Neural cell (in vitro differentiated cells): ENCODE measurements around the gene ATP9B. TPM values are rescaled to one million over a fixed set of nuclear protein-coding genes. Genes with fewer than 3 reads are reported as not detected.

ENCODE experiments used
- H2AFZ ChIP-seq: fragments of 200-600, 300-800 bp; sonication (generic), shearing (Covaris generic); 2 replicates; pipeline ENCODE4 v1.6.0; 2014; ENCODE audit warnings: low read depth, mild to moderate bottlenecking, antibody characterized with exemption, low read length, moderate library complexity
- H3F3A ChIP-seq: fragments of 200-600 bp; shearing (Covaris generic); 2 replicates; pipeline ENCODE4 v1.6.1; 2016; ENCODE audit warnings: mild to moderate bottlenecking, moderate library complexity, mixed read lengths, antibody characterized with exemption, low read length; ENCODE audit not compliant: insufficient read depth, poor library complexity, severe bottlenecking
- H3K27ac ChIP-seq: fragments of 200-600, 300-800 bp; sonication (generic), shearing (Covaris generic); 2 replicates; pipeline ENCODE4 v1.5.1; 2014; ENCODE audit warnings: mild to moderate bottlenecking, low read length, moderate library complexity
- H3K27me3 ChIP-seq: fragments of 300-800, 200-600 bp; sonication (generic), shearing (Covaris generic); 2 replicates; pipeline ENCODE4 v1.6.0; 2014; ENCODE audit warnings: mild to moderate bottlenecking, low read depth, low read length, moderate library complexity; ENCODE audit not compliant: insufficient read depth
- H3K36me3 ChIP-seq: fragments of 300-800, 200-600 bp; sonication (generic), shearing (Covaris generic); 2 replicates; pipeline ENCODE4 v1.5.1; 2014; ENCODE audit warnings: mild to moderate bottlenecking, antibody characterized with exemption, low read length, moderate library complexity; ENCODE audit not compliant: insufficient read depth
- H3K4me2 ChIP-seq: fragments of 300-800, 200-600 bp; sonication (generic), shearing (Covaris generic); 2 replicates; pipeline ENCODE4 v1.6.0; 2014; ENCODE audit warnings: mild to moderate bottlenecking, low read length
- H3K4me3 ChIP-seq: fragments of 300-800, 200-600 bp; sonication (generic), shearing (Covaris generic); 2 replicates; pipeline ENCODE4 v1.5.1; 2014; ENCODE audit warnings: mild to moderate bottlenecking, low read length, moderate library complexity
- H3K79me2 ChIP-seq: fragments of 200-600 bp; shearing (Covaris generic); replicated peaks from 2 replicates; pipeline ENCODE4 v1.6.0; 2014; ENCODE audit warnings: mild to moderate bottlenecking, low read length, moderate library complexity; ENCODE audit not compliant: insufficient read depth
- H3K9ac ChIP-seq: fragments of 300-800, 200-600 bp; sonication (generic), shearing (Covaris generic); 2 replicates; pipeline ENCODE4 v1.6.1; 2016; ENCODE audit warnings: mild to moderate bottlenecking, low read length, mixed read lengths
- H3K9me2 ChIP-seq: fragments of 200-600 bp; shearing (Covaris generic); 2 replicates; pipeline ENCODE4 v1.6.1; 2016; ENCODE audit warnings: mild to moderate bottlenecking, low read length, mixed read lengths; ENCODE audit not compliant: insufficient read depth
- H3K9me3 ChIP-seq: fragments of 200-600, 300-800 bp; sonication (generic), shearing (Covaris generic); 2 replicates; pipeline ENCODE4 v1.6.1; 2016; ENCODE audit warnings: mild to moderate bottlenecking, mixed run types, low read length, moderate library complexity, mixed read lengths
- H4K20me1 ChIP-seq: fragments of 200-600 bp; shearing (Covaris generic); 2 replicates; pipeline ENCODE4 v1.6.1; 2016; ENCODE audit warnings: mild to moderate bottlenecking, mixed run types; ENCODE audit not compliant: insufficient read depth
- CTCF ChIP-seq: fragments of 450-650 bp; IDR thresholded peaks from 2 replicates; pipeline ENCODE4 v1.5.1; 2014; ENCODE audit warnings: antibody characterized with exemption, mild to moderate bottlenecking, moderate library complexity; ENCODE audit not compliant: poor library complexity, severe bottlenecking
- EP300 ChIP-seq: fragments of 450-650 bp; conservative IDR thresholded peaks from 2 replicates; pipeline ENCODE4 v1.6.1; 2014; ENCODE audit warnings: antibody characterized with exemption, mild to moderate bottlenecking, moderate library complexity; ENCODE audit not compliant: poor library complexity, severe bottlenecking
- EZH2 ChIP-seq: fragments of 200-600, 300-800 bp; shearing (Covaris generic), sonication (generic); IDR thresholded peaks from 2 replicates; pipeline ENCODE4 v1.6.1; 2014; ENCODE audit warnings: antibody characterized with exemption, low read length, borderline replicate concordance, mild to moderate bottlenecking; ENCODE audit not compliant: insufficient read depth, poor library complexity, severe bottlenecking
- MXI1 ChIP-seq: fragments of 450-650 bp; conservative IDR thresholded peaks from 2 replicates; pipeline ENCODE4 v1.6.1; 2014; ENCODE audit warnings: antibody characterized with exemption, mild to moderate bottlenecking; ENCODE audit not compliant: poor library complexity, severe bottlenecking
- POLR2AphosphoS5 ChIP-seq: IDR thresholded peaks from 2 replicates; pipeline ENCODE4 v1.6.1; 2012
- RAD21 ChIP-seq: fragments of 450-650 bp; conservative IDR thresholded peaks from 2 replicates; pipeline ENCODE4 v1.6.1; 2014; ENCODE audit warnings: antibody characterized with exemption, mild to moderate bottlenecking, moderate library complexity
- REST ChIP-seq: IDR thresholded peaks from 2 replicates; pipeline ENCODE4 v1.6.1; 2012; ENCODE audit warnings: borderline replicate concordance
- SMC3 ChIP-seq: fragments of 450-650 bp; conservative IDR thresholded peaks from 2 replicates; pipeline ENCODE4 v1.6.1; 2014; ENCODE audit warnings: antibody characterized with exemption, mild to moderate bottlenecking, moderate library complexity; ENCODE audit not compliant: poor library complexity
- TAF1 ChIP-seq: IDR thresholded peaks from 2 replicates; pipeline ENCODE4 v1.6.1; 2012; ENCODE audit warnings: low read depth
- polyA plus RNA-seq: library from polyadenylated mRNA; depleted of rRNA; stranded (reverse); fragments of >200 nt; gene quantifications from 2 replicates; pipeline ENCODE4 v1.2.3, GENCODE V29; 2014

ATP9B gene
- polyA plus RNA-seq, 1 donor from 2014 or later = 15.4 TPM

GRCh38 chr18:79227621-79228020, 158.4 kb downstream of the ATP9B start:
- Histone ChIP-seq H3K4me3 (no peak overlapping the region), H3F3A (no peaks in the 10 kb centered on the region), H3K79me2 (no peaks in the 10 kb centered on the region), H3K9ac (no peak overlapping the region), H3K27me3 (no peaks in the 10 kb centered on the region), H3K27ac (no peak overlapping the region), H3K4me2 (no peak overlapping the region), H3K9me2 (no peaks in the 10 kb centered on the region), H2AFZ (no peak overlapping the region), H3K36me3 (no peaks in the 10 kb centered on the region), H3K9me3 (no peaks in the 10 kb centered on the region), H4K20me1 (no peaks in the 10 kb centered on the region)
- no peak for TF ChIP-seq TAF1
- no peak for TF ChIP-seq POLR2AphosphoS5
- no peak for TF ChIP-seq EP300
- no peak for TF ChIP-seq EZH2
- TF ChIP-seq CTCF = no peak
- no peak for TF ChIP-seq RAD21
- no peak for TF ChIP-seq SMC3
- TF ChIP-seq MXI1 = no peak
- TF ChIP-seq REST = no peak

GRCh38 chr18:79229431-79229830, 160.2 kb downstream of the ATP9B start:
- Histone ChIP-seq H3K36me3 (no peaks in the 10 kb centered on the region), H3K9me2 (no peaks in the 10 kb centered on the region), H3F3A (no peaks in the 10 kb centered on the region), H3K27ac (no peak overlapping the region), H2AFZ (no peak overlapping the region), H3K4me2 (no peak overlapping the region), H4K20me1 (no peaks in the 10 kb centered on the region), H3K9me3 (no peaks in the 10 kb centered on the region), H3K27me3 (no peaks in the 10 kb centered on the region), H3K4me3 (no peak overlapping the region), H3K9ac (no peak overlapping the region), H3K79me2 (no peaks in the 10 kb centered on the region)
- TF ChIP-seq MXI1 = no peak
- no peak for TF ChIP-seq RAD21
- no peak for TF ChIP-seq SMC3
- no peak for TF ChIP-seq EZH2
- TF ChIP-seq EP300 = no peak
- no peak for TF ChIP-seq CTCF
- TF ChIP-seq REST = no peak
- TF ChIP-seq POLR2AphosphoS5 = no peak
